ENCODE data around the gene AKR1C4.

The AKR1C4 gene

GRCh38 chr10:5265139-5265538 is 68.5 kb downstream of the AKR1C4 start:
- ATAC-seq, result no peak
- no peak for TF ChIP-seq ISL1 (CRISPR knock-in tag; IDR thresholded peaks at IDR 0.05)
- TF ChIP-seq, protein P1, sequence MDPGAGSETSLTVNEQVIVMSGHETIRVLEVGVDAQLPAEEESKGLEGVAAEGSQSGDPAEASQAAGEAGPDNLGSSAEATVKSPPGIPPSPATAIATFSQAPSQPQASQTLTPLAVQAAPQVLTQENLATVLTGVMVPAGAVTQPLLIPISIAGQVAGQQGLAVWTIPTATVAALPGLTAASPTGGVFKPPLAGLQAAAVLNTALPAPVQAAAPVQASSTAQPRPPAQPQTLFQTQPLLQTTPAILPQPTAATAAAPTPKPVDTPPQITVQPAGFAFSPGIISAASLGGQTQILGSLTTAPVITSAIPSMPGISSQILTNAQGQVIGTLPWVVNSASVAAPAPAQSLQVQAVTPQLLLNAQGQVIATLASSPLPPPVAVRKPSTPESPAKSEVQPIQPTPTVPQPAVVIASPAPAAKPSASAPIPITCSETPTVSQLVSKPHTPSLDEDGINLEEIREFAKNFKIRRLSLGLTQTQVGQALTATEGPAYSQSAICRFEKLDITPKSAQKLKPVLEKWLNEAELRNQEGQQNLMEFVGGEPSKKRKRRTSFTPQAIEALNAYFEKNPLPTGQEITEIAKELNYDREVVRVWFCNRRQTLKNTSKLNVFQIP (CRISPR knock-in tag; IDR thresholded peaks at IDR 0.05; ENCODE audit: borderline replicate concordance, low read depth), result no peak
- no peak for TF ChIP-seq TCF4 (CRISPR knock-in tag; IDR thresholded peaks at IDR 0.05; ENCODE audit: borderline replicate concordance)
- no peak for TF ChIP-seq SNAI2 (CRISPR knock-in tag; IDR thresholded peaks at IDR 0.05)
- TF ChIP-seq OSR1 (CRISPR knock-in tag; IDR thresholded peaks at IDR 0.05), result no peak
- TF ChIP-seq TOX (CRISPR knock-in tag; IDR thresholded peaks at IDR 0.05; ENCODE audit: borderline replicate concordance), result no peak
- TF ChIP-seq ZNF8 (CRISPR knock-in tag; IDR thresholded peaks at IDR 0.05), result no peak
- no peak for TF ChIP-seq ZNF565 (CRISPR knock-in tag; conservative IDR thresholded peaks at IDR 0.05; ENCODE audit: low read depth)
- TF ChIP-seq PPARA (CRISPR knock-in tag; IDR thresholded peaks at IDR 0.05; ENCODE audit: borderline replicate concordance), result no peak
- no peak for TF ChIP-seq GLIS3 (CRISPR knock-in tag; IDR thresholded peaks at IDR 0.05)
- TF ChIP-seq ARNTL (CRISPR knock-in tag; IDR thresholded peaks at IDR 0.05; ENCODE audit: borderline replicate concordance, low read depth), result no peak
- TF ChIP-seq ESRRG (CRISPR knock-in tag; IDR thresholded peaks at IDR 0.05), result no peak
- TF ChIP-seq, protein P2, sequence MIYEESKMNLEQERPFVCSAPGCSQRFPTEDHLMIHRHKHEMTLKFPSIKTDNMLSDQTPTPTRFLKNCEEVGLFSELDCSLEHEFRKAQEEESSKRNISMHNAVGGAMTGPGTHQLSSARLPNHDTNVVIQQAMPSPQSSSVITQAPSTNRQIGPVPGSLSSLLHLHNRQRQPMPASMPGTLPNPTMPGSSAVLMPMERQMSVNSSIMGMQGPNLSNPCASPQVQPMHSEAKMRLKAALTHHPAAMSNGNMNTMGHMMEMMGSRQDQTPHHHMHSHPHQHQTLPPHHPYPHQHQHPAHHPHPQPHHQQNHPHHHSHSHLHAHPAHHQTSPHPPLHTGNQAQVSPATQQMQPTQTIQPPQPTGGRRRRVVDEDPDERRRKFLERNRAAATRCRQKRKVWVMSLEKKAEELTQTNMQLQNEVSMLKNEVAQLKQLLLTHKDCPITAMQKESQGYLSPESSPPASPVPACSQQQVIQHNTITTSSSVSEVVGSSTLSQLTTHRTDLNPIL (CRISPR knock-in tag; IDR thresholded peaks at IDR 0.05; ENCODE audit: low read depth), result no peak
- no peak for TF ChIP-seq CSDC2 (CRISPR knock-in tag; IDR thresholded peaks at IDR 0.05)
- TF ChIP-seq RARB (CRISPR knock-in tag; IDR thresholded peaks at IDR 0.05), result no peak
- no peak for TF ChIP-seq CSRNP3 (CRISPR knock-in tag; IDR thresholded peaks at IDR 0.05)
- TF ChIP-seq ZC3H10 (CRISPR knock-in tag; IDR thresholded peaks at IDR 0.05), result no peak
- no peak for TF ChIP-seq ZNF70 (CRISPR knock-in tag; IDR thresholded peaks at IDR 0.05)
- TF ChIP-seq, protein P3, sequence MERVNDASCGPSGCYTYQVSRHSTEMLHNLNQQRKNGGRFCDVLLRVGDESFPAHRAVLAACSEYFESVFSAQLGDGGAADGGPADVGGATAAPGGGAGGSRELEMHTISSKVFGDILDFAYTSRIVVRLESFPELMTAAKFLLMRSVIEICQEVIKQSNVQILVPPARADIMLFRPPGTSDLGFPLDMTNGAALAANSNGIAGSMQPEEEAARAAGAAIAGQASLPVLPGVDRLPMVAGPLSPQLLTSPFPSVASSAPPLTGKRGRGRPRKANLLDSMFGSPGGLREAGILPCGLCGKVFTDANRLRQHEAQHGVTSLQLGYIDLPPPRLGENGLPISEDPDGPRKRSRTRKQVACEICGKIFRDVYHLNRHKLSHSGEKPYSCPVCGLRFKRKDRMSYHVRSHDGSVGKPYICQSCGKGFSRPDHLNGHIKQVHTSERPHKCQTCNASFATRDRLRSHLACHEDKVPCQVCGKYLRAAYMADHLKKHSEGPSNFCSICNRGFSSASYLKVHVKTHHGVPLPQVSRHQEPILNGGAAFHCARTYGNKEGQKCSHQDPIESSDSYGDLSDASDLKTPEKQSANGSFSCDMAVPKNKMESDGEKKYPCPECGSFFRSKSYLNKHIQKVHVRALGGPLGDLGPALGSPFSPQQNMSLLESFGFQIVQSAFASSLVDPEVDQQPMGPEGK (CRISPR knock-in tag; IDR thresholded peaks at IDR 0.05; ENCODE audit: borderline replicate concordance), result no peak

- ATAC-seq, result no peak
Measured at GRCh38 chr10:5266351-5266750, 69.7 kb downstream of the AKR1C4 start.

More at GRCh38 chr10:5266351-5266750, 69.7 kb downstream of the AKR1C4 start:
- TF ChIP-seq ZFP3 (CRISPR knock-in tag; IDR thresholded peaks at IDR 0.05), result no peak
- no peak for TF ChIP-seq ZNF565 (CRISPR knock-in tag; conservative IDR thresholded peaks at IDR 0.05; ENCODE audit: low read depth)
- TF ChIP-seq CSDC2 (CRISPR knock-in tag; IDR thresholded peaks at IDR 0.05), result no peak
- no peak for TF ChIP-seq PPARA (CRISPR knock-in tag; IDR thresholded peaks at IDR 0.05; ENCODE audit: borderline replicate concordance)
- TF ChIP-seq, protein P1 (CRISPR knock-in tag; IDR thresholded peaks at IDR 0.05; ENCODE audit: borderline replicate concordance, low read depth), result no peak
- no peak for TF ChIP-seq RARB (CRISPR knock-in tag; IDR thresholded peaks at IDR 0.05)
- TF ChIP-seq SNAI2 (CRISPR knock-in tag; IDR thresholded peaks at IDR 0.05), result no peak
- TF ChIP-seq OSR1 (CRISPR knock-in tag; IDR thresholded peaks at IDR 0.05), result no peak
- no peak for TF ChIP-seq ZC3H10 (CRISPR knock-in tag; IDR thresholded peaks at IDR 0.05)
- no peak for TF ChIP-seq TSHZ2 (CRISPR knock-in tag; IDR thresholded peaks at IDR 0.05)
- TF ChIP-seq, protein P3 (CRISPR knock-in tag; IDR thresholded peaks at IDR 0.05; ENCODE audit: borderline replicate concordance), result no peak
- TF ChIP-seq TCF4 (CRISPR knock-in tag; IDR thresholded peaks at IDR 0.05; ENCODE audit: borderline replicate concordance), result no peak
- no peak for TF ChIP-seq ARNTL (CRISPR knock-in tag; IDR thresholded peaks at IDR 0.05; ENCODE audit: borderline replicate concordance, low read depth)
- TF ChIP-seq ZNF8 (CRISPR knock-in tag; IDR thresholded peaks at IDR 0.05), result no peak
- no peak for TF ChIP-seq ISL1 (CRISPR knock-in tag; IDR thresholded peaks at IDR 0.05)
- TF ChIP-seq ESRRG (CRISPR knock-in tag; IDR thresholded peaks at IDR 0.05), result no peak
- TF ChIP-seq, protein P2 (CRISPR knock-in tag; IDR thresholded peaks at IDR 0.05; ENCODE audit: low read depth), result no peak

Measured in SK-N-SH treated with all-trans-retinoic acid at 6 μM for 48 hours (cell line).